Fibroblast of the conjunctiva (primary cell): ENCODE data around the gene SIRT7.
A peak's percentile ranks its signal among the peaks of the same experiment; 100 is the strongest.

Experiments
- DNase-seq: peaks from one replicate; pipeline ENCODE4 v3.0.0-alpha.2; 2010; ENCODE audit warnings: low read depth

Gene SIRT7

GRCh38 chr17:81932333-81932983 is 14.5 kb upstream of the SIRT7 start:
- no peak for DNase-seq

GRCh38 chr17:81931557-81932332 is 13.8 kb upstream of the SIRT7 start:
- DNase-seq: no peak

GRCh38 chr17:81931189-81931556 is 13.2 kb upstream of the SIRT7 start:
- no peak for DNase-seq

- DNase-seq: no peak
These were observed 12.5 kb upstream of the SIRT7 start for GRCh38 chr17:81930142-81931125.

- DNase-seq: no peak
These were observed 11.5 kb upstream of the SIRT7 start for GRCh38 chr17:81929253-81930141.

- no peak for DNase-seq
These were observed 10.7 kb upstream of the SIRT7 start for GRCh38 chr17:81928544-81929252.

GRCh38 chr17:81927653-81928543 is 9.9 kb upstream of the SIRT7 start, which contains the start of gene MAFG:
TSS of gene MAFG (minus strand) at chr17:81927735. CDS start at chr17:81923185, 4,550 bp downstream.
- peak; percentile 93 for DNase-seq

- DNase-seq: no peak
These were observed 9.2 kb upstream of the SIRT7 start for GRCh38 chr17:81927152-81927652.

- DNase-seq: peak; percentile 47
These were observed 8.6 kb upstream of the SIRT7 start for GRCh38 chr17:81926451-81927151.

- no peak for DNase-seq
These were observed 8.0 kb upstream of the SIRT7 start for GRCh38 chr17:81925860-81926450.

- DNase-seq: no peak
These were observed 6.9 kb upstream of the SIRT7 start for GRCh38 chr17:81924557-81925532.

- DNase-seq: peak; percentile 48
These were observed 5.6 kb upstream of the SIRT7 start for GRCh38 chr17:81923302-81924260.

- no peak for DNase-seq
These were observed 4.8 kb upstream of the SIRT7 start for GRCh38 chr17:81922566-81923301.

- no peak for DNase-seq
These were observed 4.1 kb upstream of the SIRT7 start for GRCh38 chr17:81921996-81922565.

GRCh38 chr17:81921537-81921862 is 3.5 kb upstream of the SIRT7 start:
- no peak for DNase-seq
